OCI-M1 (cell line): ENCODE data around the gene RBM47.
A peak's percentile ranks its signal among the peaks of the same experiment; 100 is the strongest.

ENCODE experiments used
- DNase-seq: peaks from one replicate; lab custom pipeline; 2025; lab: John Stamatoyannopoulos, UW

RBM47 gene

DNA sequence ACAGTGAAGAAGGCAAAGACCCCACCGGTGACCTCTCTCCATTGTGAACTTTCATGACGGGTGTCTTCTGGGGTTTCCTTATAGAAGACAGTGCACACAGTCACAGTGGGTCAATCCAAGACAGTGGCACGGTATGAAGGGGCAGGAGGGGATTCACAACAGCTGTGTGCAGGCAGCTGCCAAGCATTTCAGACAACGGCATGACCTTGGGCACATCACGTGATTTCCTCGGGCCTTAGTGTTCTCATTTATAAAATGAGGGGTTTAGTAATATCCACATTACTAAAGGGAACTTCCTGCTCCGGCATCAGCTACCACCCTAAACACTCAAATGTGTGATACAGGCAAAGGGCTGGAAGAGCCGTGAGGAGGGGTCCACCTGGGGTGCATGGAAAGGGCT is 42.9 kb downstream of the RBM47 start:
- DNase-seq: no peak

DNA sequence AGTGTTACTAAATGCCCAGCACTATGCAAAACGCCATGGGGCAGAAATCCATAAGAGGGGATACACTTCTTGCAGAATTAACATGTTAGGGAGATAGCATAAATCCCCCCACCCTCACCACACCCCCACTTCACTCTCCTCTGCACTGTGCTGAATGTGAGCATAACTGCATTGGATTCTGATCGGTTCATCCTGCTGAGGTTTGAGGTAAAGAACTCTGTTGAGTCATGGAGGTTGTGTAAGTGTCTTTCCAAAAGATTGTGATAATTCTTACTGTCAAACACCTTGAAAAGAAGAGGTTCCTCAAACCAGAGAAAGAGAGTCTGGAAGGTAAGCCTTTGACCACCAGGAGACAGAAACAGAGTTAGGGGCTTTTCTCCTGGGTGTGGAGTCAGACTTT is 43.6 kb downstream of the RBM47 start:
- no peak for DNase-seq

DNA sequence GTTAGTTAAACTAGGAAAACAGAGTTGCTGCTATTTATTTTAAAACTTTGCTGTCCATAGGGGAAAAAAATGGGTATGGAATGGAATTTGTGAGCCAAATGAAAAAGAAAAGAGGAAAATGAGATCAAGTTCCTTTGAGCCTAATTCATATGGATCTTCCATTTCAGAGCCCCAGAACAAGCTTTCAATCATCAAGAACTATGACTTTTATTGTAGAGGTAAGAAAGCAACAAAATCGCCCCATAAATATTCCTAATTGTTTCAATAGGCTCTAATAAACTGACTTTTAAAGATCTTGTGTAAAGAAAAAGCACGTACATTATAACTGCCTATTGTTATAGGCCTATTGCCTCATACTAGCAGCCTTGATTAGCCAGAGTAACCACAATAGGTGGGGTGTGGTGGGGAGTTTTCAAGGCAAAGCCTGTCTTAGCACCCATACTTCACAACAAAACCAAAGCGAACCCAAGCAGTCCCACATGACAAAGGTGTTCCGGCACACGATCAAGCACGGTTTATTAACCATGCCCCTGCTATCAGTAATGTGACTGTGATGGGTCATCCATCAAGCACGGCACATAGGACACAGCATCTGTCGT is 44.4 kb downstream of the RBM47 start:
- DNase-seq: no peak

DNA sequence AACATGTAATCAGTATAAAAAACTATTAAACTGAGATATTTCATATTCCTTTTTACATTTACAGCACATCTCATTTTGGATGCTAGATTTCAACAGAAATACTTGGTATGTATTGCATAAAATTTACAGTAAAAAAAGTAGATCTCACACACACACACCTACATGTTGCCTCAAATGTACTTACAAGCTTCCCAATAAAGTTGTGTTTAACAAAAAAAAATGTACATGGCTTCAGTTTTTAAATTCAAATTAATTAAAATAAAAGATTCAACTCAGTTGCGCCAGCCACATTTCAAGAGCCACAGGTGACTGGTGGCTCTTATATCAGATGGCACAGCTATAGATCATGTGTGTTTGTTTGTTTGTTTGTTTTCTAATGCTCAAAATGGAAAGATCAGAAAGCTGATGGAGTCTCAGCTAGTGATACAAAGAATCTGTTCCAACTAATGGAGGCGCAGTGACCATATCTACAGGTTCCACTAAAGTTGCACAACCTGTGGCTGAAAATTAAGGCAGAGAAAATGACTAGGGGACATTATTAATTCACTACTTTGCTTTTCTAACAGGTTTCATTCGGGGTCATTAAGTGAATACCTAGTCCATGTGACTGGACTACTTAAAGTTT is 45.0 kb downstream of the RBM47 start:
- no peak for DNase-seq

DNA sequence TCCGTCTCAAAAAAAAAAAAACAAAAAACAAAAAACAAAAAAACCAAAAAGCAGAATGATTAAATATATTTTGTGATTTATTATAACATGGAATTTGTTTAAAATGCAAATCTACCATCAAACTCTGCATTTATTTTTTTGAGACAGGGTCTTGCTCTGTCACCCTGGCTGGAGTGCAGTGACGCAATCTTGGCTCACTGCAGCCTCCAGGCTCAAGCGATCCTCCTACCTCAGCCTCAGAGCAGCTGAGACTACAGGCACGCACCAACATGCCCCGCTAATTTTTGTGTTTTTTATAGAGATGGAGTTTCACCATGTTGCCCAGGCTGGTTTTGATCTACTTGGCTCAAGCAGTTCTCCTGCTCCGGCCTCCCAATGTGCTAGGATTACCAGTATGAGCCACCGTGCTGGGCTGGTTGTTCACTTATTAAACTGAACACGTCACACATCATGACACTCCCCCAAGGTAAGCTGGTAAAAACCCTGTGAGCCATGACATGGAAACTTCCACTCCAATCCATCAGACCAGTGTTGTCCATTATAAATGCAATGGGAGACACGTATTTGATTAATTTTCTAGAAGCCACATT is 45.7 kb downstream of the RBM47 start:
- no peak for DNase-seq

DNA sequence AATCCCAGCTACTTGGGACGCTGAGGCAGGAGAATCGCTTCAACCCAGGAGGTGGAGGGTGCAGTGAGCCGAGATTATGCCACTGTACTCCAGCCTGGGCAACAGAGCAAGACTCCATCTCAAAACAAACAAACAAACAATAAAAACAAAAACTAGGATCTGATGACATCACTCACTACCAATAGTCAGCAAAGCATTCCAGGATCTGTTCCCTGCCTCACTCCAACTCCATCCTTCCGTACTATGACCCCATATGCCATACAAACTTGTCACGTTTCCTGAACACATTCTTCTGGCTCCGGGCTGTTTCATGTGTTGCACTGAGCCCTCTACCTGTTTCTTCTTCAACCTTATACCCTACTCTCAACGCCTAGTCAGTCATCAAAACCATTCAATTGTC is 47.3 kb downstream of the RBM47 start:
- DNase-seq: no peak

DNA sequence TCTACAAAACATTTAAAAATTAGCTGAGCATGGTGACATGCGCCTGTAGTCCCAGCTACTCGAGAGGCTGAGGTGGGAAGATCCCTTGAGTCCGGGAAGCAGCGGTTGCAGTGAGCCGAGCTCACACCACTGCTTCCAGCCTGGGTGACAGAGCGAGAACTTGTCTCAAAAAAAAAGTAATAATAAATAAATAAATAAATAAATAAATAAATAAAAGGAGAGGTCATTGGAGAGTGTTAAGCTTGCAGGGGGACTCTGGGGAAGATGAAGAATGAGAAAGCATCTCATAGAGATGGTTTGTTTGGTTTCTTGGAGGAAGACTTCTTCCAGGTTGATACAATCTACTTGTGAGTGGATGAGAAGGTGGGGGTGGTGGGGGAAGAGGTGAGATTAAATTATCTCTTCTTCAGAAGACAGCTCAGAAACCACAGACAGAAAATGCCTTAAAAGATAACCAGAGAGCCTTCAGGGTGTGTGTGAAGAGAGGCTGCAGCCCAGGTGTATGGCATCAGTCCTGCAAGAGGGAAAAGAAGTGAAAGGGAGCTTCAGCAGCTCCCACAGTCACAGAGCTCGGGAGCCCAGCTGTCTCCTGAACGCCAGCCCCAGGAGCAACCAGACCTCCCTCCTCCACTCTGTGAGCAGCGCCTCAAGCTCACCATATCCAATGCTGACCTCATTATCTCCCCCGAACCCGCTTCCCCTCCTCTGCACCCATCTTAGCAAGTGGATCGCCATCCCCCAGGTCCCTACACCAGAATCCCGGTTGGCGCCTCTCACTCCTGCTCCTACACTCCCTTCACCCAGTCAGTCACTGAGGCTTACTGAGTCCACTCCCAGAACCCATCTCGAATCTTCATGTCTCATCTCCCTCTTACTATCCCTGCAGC is 48.2 kb downstream of the RBM47 start:
- no peak for DNase-seq

DNA sequence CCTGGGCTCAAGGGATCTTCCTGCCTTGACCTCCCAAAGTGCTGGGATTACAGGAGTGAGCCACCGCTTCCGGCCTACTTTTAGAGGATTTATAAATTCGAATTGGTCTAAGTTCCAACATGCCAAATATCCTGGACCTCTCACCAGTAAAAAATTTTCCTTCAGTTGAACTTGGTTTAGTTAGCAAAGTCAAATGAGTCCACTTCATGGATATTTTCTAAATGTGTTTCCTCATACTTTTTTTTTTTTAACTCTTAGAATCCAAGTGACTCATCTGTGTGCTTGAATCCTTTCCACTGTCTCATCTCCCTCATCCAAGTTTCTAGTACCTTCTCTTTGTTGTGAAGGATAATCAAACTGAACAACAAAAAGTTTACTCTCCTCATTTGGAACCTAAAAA is 49.7 kb downstream of the RBM47 start:
- DNase-seq: no peak

DNA sequence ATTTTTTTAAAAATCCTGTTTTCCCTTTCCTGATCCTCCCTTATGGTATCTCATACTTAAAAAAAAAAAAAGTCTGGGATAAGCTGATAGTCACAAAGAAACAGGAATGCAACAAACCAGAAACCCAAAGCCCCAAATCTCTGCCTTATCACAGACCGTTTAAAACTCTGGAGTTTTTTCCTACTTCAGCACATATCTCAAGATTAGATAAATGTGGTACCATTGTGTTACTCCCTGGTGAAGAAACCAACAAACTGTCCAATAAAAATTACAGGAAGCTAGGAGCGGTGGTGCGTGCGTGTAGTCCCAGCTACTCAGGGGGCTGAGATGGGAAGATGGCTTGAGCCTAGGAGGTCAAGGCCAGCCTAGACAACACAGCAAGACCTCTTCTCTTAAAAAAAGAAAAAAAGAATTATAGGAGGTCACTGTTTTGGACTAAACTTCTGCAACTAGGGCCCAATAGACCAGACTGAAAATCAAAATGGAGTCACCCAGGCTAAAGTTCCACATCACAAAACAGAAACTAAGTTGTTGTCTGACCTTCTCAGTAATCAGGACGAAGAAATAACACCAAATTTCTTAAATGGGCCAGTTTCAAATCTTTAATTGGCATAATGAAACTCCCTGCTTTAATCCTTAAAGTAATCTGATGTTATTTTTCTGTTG is 51.9 kb downstream of the RBM47 start:
- no peak for DNase-seq

DNA sequence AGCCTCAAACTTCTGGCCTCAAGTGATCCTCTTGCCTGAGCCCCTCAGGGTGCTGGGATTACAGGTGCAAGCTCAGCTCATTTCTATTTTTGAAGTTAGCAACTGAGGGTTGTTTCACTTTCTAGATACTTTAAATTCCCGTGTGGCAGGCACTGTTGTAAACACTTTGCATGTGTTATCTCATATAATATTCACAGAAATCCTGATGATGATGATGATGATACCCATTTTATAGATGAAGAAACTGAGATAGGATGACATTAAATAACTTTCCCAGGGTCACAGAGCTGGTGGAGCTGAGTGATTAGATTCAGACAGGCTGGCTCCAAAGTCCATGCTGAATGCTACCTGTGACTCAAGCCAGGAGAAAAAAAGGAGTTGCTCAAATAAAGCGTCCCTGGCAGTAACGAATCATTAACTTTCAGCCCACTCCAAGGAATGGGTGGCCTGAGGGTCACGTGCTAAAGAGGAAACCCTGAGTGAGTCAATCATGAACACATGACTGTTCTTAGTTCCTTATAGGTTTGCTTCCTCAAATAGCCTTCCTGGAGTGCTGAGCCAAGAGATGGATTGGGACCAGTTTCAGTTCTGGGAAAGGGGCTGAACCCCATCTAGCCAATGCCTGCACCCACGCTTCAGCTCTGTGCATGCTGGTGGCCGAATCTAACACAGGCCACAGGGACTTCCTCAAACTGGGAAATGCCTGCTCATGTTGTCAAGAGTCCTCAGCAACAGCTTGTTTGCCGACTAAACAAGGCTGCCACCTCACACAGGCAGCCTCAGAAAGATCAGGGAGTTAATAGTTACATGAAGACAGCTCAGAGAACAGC is 52.8 kb downstream of the RBM47 start:
- DNase-seq: peak; percentile 91

DNA sequence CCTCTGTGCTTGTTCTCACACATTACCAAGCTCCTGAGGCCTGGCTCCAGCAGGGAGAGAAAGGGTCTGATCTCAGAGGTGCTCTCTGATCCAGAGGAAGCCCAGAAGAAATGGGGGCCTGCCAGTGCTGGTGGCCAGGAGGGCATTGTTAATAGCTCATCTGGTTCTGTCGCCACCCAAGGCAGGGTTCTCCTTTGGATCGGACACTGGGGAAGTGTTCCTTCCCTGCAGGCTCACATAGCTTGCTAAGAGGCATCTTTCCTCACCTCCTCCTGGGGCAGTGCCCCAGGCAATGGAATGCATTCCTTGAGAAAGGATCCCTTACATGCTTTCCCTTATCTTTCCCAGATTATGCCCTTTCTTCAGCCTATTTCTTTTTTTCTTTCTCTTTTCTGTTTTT is 53.8 kb downstream of the RBM47 start:
- no peak for DNase-seq

DNA sequence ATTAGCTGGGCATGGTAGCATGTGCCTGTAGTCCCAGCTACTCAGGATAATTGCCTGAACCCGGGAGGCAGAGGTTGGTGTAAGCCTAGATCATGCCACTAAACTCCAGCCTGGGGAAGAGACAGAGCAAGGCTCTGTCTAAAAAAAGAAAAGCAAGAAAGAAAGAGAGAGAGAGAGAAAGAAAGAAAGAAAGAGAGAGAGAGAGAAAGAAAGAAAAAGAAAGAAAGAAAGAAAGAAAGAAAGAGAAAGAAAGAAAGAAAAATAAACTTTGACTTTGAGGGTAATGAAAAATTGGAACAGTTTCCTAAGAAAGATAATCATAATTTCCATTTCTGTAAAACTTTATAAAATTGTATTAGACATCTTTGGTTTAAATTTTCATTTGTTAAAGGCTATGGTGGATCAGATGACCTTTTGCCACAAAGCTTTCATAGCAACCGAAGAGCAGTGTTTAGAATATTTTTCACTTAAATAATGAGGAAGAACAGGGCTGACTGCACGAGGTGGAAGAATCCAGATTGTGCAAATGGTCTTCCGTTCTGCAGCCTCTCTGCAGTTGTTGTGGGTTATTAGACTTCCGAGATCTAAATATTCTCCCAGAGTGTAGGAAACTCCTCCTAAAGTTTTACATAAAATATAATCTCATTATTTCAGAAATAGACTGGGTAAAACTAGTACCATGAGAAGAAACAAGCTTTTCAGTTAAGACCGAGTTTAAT is 55.9 kb downstream of the RBM47 start:
- DNase-seq: peak; percentile 33

DNA sequence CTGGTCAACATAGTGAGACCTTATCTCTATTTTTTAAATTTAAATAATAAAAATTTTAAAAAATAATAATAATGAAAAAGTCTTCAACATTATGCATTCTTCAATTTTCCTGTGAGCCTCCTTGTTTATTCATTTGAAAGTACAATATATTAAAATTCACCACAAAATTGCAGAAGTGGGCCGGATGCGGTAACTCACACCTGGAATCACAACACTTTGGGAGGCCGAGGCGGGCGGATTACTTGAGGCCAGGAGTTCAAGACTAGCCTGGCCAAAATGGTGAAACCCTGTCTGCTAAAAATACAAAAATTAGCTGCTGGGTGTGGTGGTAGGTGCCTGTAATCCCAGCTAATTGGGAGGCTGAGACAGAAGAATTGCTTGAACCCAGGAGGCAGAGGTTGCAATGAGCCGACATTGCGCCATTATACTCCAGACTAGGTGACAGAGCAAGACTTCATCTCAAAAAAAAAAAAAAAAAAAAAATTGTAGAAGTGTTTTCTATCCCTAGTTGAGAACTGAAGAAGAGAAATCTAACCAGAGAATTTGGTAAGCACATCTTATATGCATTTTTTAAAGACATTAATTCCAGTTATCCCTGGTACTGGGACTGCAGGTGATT is 56.9 kb downstream of the RBM47 start:
- no peak for DNase-seq

DNA sequence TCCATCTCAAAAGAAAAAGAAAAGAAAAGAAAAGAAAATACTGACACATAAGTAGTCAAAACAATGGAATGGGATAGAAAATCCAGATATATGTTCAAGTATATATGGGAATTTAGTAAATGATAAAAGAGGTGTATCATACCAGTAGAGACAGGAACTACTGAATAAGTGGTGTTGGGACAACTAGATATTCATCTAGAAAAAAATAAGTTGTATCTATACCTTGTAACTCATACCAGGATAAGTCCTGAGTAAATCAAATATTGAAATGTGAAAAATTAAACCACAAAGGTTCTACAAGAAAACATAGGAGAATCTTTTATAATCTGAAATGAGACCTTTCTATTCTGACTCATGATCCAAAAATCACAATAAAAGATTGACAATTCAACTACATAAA is 58.5 kb downstream of the RBM47 start:
- no peak for DNase-seq

DNA sequence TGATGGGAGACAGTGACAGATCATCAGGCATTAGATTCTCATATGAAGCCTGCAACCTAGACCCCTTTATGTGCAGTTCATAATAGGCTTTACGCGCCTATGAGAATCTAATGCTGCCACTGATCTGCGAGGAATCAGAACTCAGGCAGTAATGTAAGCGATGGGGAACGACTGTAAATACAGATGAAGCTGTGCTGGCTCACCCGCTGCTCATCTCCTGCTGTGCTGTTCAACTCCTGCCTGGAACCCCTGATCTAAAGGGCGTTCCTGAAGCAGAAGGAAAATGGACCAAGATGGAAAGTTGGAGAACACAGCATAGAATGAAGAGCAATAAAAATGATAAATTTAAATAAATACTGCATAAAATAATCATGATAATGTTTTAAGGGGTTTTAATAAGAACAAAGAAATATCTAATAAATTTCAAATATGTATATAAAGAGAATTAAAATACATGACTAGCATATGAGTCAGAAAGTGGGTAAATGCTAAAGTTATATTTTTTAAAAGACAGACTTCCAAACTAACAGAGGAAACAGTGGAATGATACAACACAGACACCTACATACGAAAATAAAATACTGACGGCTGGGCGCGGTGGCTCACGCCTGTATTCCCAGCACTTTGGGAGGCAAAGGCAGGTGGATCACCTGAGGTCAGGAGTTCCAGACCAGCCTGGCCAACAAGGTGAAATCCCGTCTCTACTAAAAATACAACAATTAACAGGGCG is 59.2 kb downstream of the RBM47 start:
- DNase-seq: no peak

DNA sequence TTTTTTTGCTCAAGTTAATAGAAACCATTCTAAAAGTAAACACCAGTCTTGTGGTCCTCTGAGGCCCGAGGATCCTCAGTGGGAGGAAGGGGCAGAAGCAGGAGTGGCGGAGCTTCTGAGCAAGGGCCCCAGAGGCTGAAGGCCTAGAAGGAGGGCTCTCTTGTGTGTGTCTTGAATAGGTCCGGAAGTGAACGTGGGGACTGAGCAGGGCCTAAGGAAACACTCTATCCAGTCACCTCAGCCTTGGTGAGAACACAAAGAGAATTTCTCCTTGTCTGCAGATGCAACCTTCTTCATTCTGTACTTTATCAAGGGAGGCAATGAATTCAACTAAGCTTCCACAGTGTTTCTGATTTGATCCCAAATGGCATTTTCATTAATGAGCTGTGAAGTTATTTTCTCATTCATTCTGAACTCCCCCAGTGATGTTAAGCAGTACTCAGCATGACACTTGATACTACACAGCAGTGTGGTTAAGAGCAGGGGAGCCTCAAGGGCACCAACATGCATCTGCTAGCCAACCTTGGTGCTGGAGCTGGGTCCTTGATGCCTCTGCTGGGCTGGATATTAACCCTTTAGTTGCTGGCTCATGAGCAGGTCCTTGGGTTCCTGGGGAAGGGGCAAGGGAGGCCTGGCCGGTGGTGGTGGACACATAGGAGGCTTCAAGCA is 64.7 kb downstream of the RBM47 start:
- no peak for DNase-seq

DNA sequence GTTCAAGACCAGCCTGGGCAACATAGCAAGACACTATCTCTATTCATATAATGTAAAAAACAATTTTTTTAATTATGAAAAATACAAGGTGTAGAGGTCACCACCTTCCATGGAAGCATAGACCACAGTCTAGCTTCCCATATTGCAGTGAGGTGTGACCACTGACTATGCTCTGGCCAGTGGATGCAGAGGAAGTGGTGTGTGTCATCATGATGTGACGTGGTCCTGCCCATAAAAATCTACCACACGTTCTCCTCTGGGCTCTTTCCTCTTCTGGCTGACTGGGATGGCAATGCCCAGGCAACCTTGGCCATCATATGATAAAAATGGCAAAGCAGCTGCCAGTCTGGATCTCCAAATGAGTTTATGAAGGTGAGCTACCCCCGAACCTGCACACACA is 65.7 kb downstream of the RBM47 start:
- no peak for DNase-seq

DNA sequence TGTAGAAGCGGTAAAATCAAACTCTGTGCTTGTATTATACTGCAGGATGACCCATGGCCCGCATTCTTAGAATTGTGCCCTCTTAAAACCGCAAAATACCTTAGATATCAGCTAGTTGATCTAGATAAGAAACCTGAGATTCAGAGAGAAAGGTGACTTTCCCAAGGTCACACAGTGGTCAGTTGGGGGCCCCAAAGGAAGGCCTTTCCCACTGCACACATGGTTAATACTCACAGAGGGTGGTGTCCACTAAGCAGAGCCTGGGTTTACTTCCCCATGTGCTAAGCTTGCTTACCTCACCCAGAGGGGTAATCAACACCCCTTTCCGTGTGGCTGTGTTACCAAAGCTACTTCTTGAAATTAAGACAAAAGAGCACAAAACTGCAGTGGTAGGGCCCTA is 66.3 kb downstream of the RBM47 start:
- no peak for DNase-seq

DNA sequence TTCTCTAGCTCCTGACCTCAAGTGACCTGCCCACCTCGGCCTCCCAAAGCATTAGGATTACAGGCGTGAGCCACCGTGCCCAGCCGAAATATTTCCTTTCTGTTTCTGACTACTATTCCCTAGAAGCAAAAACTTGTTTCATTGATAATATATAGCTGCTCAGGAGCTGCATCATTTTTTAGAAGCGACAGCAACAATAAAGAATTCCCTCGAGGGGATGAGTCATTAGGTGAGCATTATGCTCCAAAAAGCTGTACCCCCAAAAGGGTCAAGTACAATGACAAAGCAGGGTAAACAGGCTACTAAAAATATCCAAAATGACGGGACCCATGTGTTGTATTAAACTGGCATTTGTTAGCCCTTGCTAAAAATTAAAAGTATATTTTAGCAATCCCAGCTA is 67.0 kb downstream of the RBM47 start:
- no peak for DNase-seq
